DMS 273 (cell line): Measurements from ENCODE around the gene SLC6A12.

ENCODE experiments used
- DNase-seq: peaks from one replicate; lab custom pipeline; 2025; ENCODE audit not compliant: unreplicated experiment; lab: John Stamatoyannopoulos, UW

Gene SLC6A12

GRCh38 chr12:143964-144649 is 69.8 kb downstream of the SLC6A12 start:
- no peak for DNase-seq

DNA sequence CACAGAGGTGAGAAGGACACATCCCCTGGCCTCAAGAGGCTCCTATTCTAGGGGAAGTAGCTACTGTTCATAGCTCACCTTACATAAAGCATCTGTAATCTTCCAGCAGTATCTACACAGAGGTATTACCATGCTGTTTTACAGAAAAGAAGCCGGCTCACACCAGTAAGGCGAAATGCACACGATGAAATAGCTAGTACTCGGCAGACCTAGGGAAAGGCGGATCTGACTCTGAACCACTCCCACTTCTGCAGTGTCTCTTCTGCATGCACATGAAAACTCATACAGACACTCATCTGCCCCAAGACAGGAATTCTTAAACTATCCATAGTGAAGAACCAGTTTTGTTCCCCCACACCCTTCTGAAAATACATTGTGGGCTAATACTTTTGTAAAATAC is 73.8 kb downstream of the SLC6A12 start:
- DNase-seq = no peak
